HFF-Myc (cell line): ENCODE results near the gene CDH13.

Experiments
- DNase-seq: peaks from one replicate; pipeline ENCODE4 v3.0.0-alpha.2; 2011; ENCODE audit warnings: low read depth; ENCODE audit errors: extremely low read depth
- H3K4me3 ChIP-seq: replicated peaks from 2 replicates; pipeline ENCODE4 v1.5.1; 2011; ENCODE audit warnings: low read depth, mild to moderate bottlenecking, control low read depth, low read length
- CTCF ChIP-seq: IDR thresholded peaks from 2 replicates; pipeline ENCODE4 v1.5.1; 2012; ENCODE audit warnings: mild to moderate bottlenecking, low read depth, low read length, control low read depth; ENCODE audit errors: missing control alignments

The CDH13 gene

GRCh38 chr16:83312015-83312717, 685.4 kb downstream of the CDH13 start:
- H3K4me3 ChIP-seq: no peak overlapping the region
- no peak for DNase-seq
- no peak for TF ChIP-seq CTCF

- no peak for TF ChIP-seq CTCF
- no peak overlapping the region for H3K4me3 ChIP-seq
- no peak for DNase-seq
Measured at GRCh38 chr16:83312718-83313245, 686.0 kb downstream of the CDH13 start.

- TF ChIP-seq CTCF: no peak
- no peak for DNase-seq
- H3K4me3 ChIP-seq: no peak overlapping the region
Measured at GRCh38 chr16:83315271-83315670, 688.5 kb downstream of the CDH13 start.

- DNase-seq: no peak
- TF ChIP-seq CTCF: no peak
- H3K4me3 ChIP-seq: no peak overlapping the region
Measured at GRCh38 chr16:83316458-83316857, 689.7 kb downstream of the CDH13 start.

GRCh38 chr16:83318390-83318789, 691.6 kb downstream of the CDH13 start:
- no peak for DNase-seq
- no peak overlapping the region for H3K4me3 ChIP-seq
- no peak for TF ChIP-seq CTCF

GRCh38 chr16:83328936-83329335, 702.2 kb downstream of the CDH13 start:
- no peak for DNase-seq
- no peak overlapping the region for H3K4me3 ChIP-seq
- TF ChIP-seq CTCF: no peak

- TF ChIP-seq CTCF: no peak
- no peak for DNase-seq
- H3K4me3 ChIP-seq: no peak overlapping the region
Measured at GRCh38 chr16:83329441-83329840, 702.7 kb downstream of the CDH13 start.
